Ishikawa (cell line): Measurements from ENCODE around the gene RALA.
A peak's percentile ranks its signal among the peaks of the same experiment; 100 is the strongest.

Experiments
- CEBPB ChIP-seq: IDR thresholded peaks from 2 replicates; pipeline ENCODE4 v1.6.1; 2012
- CREB1 ChIP-seq: IDR thresholded peaks from 2 replicates; pipeline ENCODE4 v1.6.1; 2012; ENCODE audit warnings: low read depth
- EGR1 ChIP-seq: IDR thresholded peaks from 2 replicates; pipeline ENCODE4 v1.6.1; 2012
- EP300 ChIP-seq: IDR thresholded peaks from 2 replicates; pipeline ENCODE4 v1.6.1; 2012; ENCODE audit warnings: borderline replicate concordance
- FOXM1 ChIP-seq: IDR thresholded peaks from 2 replicates; pipeline ENCODE4 v1.6.1; 2012; ENCODE audit warnings: low read depth, borderline replicate concordance
- NFIC ChIP-seq: IDR thresholded peaks from 2 replicates; pipeline ENCODE4 v1.6.1; 2012
- RAD21 ChIP-seq: IDR thresholded peaks from 2 replicates; pipeline ENCODE4 v1.6.1; 2012; ENCODE audit warnings: low read depth
- TAF1 ChIP-seq: IDR thresholded peaks from 2 replicates; pipeline ENCODE4 v1.6.1; 2012; ENCODE audit warnings: low read depth, mild to moderate bottlenecking
- TCF12 ChIP-seq: IDR thresholded peaks from 2 replicates; pipeline ENCODE4 v1.6.1; 2012; ENCODE audit warnings: low read depth
- TEAD4 ChIP-seq: IDR thresholded peaks from 2 replicates; pipeline ENCODE4 v1.6.1; 2012
- YY1 ChIP-seq: IDR thresholded peaks from 2 replicates; pipeline ENCODE4 v1.6.1; 2012; ENCODE audit warnings: low read depth
- ZBTB7A ChIP-seq: IDR thresholded peaks from 2 replicates; pipeline ENCODE4 v1.6.1; 2012; ENCODE audit warnings: low read depth
- TF ChIP-seq, protein P1 (sequence below): IDR thresholded peaks from 2 replicates; pipeline ENCODE4 v1.6.1; 2012
- TF ChIP-seq, protein P2 (sequence below): IDR thresholded peaks from 2 replicates; pipeline ENCODE4 v1.6.1; 2012
- TF ChIP-seq, protein P3 (sequence below): IDR thresholded peaks from 2 replicates; pipeline ENCODE4 v1.6.1; 2012; ENCODE audit warnings: low read depth, mild to moderate bottlenecking

RALA gene

DNA sequence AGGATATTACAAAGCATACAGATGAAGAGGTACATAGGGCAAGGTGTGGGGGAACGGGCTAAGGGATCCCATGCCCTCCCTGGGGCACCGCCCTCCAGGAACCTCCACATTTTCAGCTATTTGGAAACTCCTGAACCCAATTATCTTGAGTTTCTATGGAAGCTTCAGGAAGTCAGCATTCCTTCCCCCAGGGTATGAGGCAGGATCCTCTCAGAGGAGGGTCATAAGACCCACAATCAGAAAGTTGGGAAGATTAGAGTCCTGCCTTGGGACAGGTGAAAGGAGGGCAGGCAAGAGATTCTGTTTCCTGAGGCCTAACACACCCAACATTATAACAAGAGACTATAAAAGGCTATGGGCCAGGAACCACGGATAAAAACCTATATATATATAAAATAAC lies 98.0 kb downstream of the RALA start:
- TF ChIP-seq, protein P1, sequence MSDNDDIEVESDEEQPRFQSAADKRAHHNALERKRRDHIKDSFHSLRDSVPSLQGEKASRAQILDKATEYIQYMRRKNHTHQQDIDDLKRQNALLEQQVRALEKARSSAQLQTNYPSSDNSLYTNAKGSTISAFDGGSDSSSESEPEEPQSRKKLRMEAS = no peak
- TF ChIP-seq RAD21 = no peak
- no peak for TF ChIP-seq NFIC
- no peak for TF ChIP-seq CEBPB
- TF ChIP-seq YY1 = no peak
- TF ChIP-seq FOXM1 = no peak
- TF ChIP-seq ZBTB7A = no peak
- TF ChIP-seq, protein P2, sequence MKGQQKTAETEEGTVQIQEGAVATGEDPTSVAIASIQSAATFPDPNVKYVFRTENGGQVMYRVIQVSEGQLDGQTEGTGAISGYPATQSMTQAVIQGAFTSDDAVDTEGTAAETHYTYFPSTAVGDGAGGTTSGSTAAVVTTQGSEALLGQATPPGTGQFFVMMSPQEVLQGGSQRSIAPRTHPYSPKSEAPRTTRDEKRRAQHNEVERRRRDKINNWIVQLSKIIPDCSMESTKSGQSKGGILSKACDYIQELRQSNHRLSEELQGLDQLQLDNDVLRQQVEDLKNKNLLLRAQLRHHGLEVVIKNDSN = no peak
- TF ChIP-seq, protein P3, sequence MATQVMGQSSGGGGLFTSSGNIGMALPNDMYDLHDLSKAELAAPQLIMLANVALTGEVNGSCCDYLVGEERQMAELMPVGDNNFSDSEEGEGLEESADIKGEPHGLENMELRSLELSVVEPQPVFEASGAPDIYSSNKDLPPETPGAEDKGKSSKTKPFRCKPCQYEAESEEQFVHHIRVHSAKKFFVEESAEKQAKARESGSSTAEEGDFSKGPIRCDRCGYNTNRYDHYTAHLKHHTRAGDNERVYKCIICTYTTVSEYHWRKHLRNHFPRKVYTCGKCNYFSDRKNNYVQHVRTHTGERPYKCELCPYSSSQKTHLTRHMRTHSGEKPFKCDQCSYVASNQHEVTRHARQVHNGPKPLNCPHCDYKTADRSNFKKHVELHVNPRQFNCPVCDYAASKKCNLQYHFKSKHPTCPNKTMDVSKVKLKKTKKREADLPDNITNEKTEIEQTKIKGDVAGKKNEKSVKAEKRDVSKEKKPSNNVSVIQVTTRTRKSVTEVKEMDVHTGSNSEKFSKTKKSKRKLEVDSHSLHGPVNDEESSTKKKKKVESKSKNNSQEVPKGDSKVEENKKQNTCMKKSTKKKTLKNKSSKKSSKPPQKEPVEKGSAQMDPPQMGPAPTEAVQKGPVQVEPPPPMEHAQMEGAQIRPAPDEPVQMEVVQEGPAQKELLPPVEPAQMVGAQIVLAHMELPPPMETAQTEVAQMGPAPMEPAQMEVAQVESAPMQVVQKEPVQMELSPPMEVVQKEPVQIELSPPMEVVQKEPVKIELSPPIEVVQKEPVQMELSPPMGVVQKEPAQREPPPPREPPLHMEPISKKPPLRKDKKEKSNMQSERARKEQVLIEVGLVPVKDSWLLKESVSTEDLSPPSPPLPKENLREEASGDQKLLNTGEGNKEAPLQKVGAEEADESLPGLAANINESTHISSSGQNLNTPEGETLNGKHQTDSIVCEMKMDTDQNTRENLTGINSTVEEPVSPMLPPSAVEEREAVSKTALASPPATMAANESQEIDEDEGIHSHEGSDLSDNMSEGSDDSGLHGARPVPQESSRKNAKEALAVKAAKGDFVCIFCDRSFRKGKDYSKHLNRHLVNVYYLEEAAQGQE = no peak
- no peak for TF ChIP-seq TEAD4
- TF ChIP-seq TAF1 = no peak
- TF ChIP-seq EGR1 = no peak
- TF ChIP-seq CREB1 = no peak
- no peak for TF ChIP-seq EP300

DNA sequence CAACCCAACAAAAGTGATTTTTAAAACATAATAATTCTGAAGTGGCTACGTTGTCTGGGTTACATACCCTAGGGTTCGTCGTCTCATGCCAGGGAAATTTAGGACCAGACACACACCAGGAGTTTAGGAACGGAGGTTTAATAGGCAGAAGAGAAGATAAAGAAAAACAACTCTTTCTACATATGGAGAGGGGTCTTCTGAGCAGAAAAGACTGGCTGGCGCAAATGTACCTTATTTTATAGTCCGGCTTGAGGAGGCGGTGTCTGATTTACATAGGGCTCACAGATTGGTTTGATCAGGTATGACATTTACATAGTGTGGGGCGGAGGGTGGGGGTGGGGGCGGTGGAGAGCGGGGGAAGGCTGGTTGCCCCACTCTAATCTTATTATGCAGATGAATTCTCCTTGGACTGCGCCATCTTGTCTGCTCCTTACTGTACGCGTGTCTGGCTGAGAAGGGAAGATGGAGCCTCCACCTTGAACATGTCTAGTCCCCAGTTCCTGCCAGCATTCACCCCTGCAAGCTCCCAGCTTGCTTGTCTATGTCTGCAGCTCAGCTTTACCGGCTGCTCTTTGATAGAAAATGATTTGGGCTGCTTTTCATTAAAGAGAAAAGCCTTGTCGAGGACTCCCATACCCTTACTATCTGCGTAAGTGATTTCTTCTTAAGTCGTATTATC lies 98.7 kb downstream of the RALA start:
- no peak for TF ChIP-seq EP300
- TF ChIP-seq CEBPB = no peak
- no peak for TF ChIP-seq FOXM1
- TF ChIP-seq EGR1 = no peak
- TF ChIP-seq, protein P1 = no peak
- no peak for TF ChIP-seq YY1
- TF ChIP-seq TAF1 = no peak
- TF ChIP-seq CREB1 = no peak
- TF ChIP-seq TCF12 = no peak

DNA sequence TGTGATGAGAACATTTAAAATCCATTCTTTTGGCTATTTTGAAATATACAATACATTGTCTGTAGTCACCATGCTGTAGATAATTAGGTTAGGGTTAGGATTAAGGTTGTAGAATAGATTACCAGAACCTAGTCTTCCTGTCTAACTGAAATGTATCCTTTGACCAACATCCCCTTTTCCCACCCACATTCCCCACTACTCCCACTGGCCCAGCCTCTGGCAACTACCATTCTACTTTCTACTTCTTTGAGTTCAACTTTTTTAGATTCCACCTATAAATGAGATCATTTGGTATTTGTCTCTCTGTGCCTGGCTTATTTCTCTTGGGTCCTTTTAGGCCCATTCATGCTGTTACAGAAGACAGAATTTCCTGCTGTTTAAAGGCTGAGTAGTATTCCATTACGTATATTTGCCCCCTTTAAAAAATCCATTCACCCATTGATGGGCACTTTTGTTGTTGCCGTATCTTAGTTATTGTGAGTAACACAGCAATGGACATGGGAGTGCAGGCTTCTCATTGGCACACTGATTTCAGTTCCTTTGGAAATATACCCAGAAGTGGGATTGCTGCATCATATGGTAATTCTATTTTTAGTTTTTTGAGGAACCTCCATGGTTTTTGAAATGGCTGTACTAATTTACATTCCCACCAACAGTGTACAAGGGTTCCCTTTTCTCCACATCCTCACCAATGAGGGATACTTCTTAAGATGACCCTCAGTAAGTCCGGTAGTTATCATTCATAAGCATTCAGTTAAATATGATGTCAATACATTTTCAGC lies 104.0 kb downstream of the RALA start:
- no peak for TF ChIP-seq TAF1
- no peak for TF ChIP-seq YY1
- TF ChIP-seq RAD21 = no peak
- TF ChIP-seq TCF12 = no peak
- TF ChIP-seq, protein P2 = no peak
- TF ChIP-seq TEAD4 = no peak
- TF ChIP-seq ZBTB7A = no peak
- TF ChIP-seq CREB1 = no peak
- no peak for TF ChIP-seq CEBPB
- TF ChIP-seq FOXM1 = no peak
- TF ChIP-seq EGR1 = no peak
- TF ChIP-seq EP300 = no peak
- TF ChIP-seq, protein P3 = no peak
- no peak for TF ChIP-seq NFIC
- TF ChIP-seq, protein P1 = no peak

DNA sequence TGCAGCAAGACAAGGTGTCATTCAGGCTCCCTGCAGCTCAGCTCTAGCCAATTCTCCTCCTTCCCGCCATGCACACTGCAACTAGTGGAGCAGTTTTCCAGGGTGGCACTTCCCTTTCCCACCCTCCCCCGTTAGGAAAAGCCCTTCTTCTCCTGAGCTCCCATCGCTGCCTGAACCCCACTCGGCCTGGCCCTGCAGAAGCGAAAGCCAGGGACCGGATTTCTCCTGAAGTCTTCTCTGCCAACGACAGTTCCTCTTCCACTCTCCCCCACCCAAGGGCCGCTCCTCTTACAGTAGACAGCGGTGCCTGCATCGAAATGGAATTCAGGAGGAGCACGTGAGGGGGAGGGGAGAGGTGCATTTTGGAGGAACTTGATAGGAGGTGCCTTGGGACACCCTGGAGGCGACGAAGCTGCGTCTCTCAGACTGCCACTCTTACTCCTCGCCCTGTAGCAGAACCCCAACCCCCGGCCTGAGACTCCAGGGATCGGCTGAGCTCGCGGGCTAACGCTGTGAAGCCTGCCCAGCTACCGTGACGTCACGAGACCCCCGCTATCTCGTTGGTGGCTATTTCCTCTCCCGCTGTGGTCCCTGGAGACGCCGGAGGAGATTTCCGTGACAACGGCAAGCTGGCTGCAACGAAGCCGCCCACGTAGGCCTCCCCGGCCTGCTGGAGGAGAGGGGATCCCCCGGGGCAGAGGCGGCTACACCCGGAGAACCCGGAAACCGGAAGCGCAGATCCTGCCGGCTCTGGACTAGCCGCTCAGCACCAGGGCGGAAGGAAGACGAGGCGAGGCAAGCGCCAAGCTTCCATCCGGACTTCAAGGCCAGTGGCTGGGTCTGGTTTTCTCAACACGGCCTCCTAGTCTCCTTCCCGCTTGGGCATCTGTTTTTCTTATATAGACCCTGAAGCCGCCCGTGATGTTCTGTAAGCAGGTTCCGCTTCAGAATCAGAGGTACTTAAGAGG lies 109.7 kb downstream of the RALA start:
- TF ChIP-seq, protein P1 = peak; percentile 61
- TF ChIP-seq EGR1 (peak; percentile 98), ZBTB7A (0 out of 2 replicates have a peak, but pooled peaks have one; percentile 14), FOXM1 (no peak), EP300 (no peak), TCF12 (peak; percentile 36; the same call in 1 of the 2 replicates), CEBPB (no peak), RAD21 (no peak), TEAD4 (no peak), CREB1 (peak; percentile 91), YY1 (0 out of 2 replicates have a peak, but pooled peaks have one; percentile 13), TAF1 (peak; percentile 69), NFIC (peak; percentile 7; the same call in 1 of the 2 replicates)
- TF ChIP-seq, protein P2 = peak; percentile 49; the same call in 1 of the 2 replicates
- TF ChIP-seq, protein P3 = no peak
